Subcutaneous adipose tissue (tissue), 4 donors: ENCODE results near the gene RBM11. TPM values are rescaled to one million over a fixed set of nuclear protein-coding genes. Genes with fewer than 3 reads are reported as not detected.

Experiments
- CTCF ChIP-seq: fragments of 450-650 bp; IDR thresholded peaks from one replicate; pipeline ENCODE4 v1.5.1; 2016; ENCODE audit warnings: low read depth, mild to moderate bottlenecking, control low read depth, antibody characterized with exemption, moderate library complexity
- total RNA-seq, 4 donors: library from RNA; depleted of rRNA; stranded (reverse); fragments of >200 nt; gene quantifications; one replicate each; pipeline ENCODE4 v1.1.0, GENCODE V29; 2016

RBM11 gene, protein sequence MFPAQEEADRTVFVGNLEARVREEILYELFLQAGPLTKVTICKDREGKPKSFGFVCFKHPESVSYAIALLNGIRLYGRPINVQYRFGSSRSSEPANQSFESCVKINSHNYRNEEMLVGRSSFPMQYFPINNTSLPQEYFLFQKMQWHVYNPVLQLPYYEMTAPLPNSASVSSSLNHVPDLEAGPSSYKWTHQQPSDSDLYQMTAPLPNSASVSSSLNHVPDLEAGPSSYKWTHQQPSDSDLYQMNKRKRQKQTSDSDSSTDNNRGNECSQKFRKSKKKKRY
- under 1 TPM in 3 of 4 donors, not detected in 1; 0.38 to 0.68 (median 0.65) TPM for total RNA-seq

DNA sequence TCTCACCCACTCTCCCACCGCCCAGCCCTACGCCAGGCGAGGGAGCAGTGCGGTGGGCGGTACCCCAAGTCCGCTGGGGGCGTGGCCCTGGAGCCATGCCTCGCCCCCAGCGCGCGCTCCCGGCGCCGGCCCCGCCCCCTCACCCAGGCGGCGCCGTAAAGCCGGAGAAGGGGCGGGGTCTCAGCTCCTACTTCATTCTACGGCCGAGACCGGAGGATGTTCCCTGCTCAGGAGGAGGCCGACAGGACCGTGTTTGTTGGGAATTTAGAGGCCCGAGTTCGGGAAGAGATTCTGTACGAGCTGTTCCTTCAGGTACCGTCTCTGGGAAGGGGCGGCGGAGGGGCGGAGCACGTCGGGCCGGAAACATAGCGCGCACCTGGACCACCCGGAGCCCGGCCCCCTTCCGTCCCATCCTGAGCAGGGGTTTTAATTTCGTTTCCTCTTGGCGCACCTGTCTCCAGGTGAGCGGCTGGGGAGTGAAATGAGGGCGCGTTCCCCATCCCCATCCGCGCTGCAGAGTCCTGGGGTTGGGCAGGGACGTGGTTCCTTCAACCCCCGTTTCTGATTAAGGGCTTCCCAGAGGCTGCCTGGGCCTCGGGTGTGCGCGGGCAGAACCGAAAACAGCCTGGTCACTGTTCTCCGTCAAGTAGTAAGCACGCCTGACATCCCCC is at the start of gene RBM11:
Gene RBM11, plus strand, starts transcription at position 187 of the 671 bp plus-strand sequence. Its CDS starts 30 bp downstream, at position 217.
- TF ChIP-seq CTCF, result no peak

DNA sequence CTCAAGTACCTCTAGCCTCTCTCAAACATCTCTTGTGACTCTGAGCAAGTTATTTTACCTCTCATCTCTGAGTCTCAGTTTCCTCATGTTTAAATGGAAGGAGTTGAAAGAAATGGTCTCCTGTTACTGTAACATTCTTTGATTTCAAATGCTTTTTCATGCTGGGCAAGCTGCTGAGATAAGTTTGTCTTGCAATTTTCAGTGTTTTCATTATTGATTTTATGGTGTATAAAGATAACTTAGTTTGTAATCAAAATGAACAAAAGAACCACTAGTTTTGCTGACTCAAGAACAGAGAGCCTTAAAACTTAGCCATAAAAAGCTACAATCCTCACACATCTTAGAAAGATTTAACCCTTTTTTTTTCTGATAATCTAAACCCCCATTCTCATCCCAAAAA is 9.7 kb upstream of the RBM11 start:
- no peak for TF ChIP-seq CTCF

DNA sequence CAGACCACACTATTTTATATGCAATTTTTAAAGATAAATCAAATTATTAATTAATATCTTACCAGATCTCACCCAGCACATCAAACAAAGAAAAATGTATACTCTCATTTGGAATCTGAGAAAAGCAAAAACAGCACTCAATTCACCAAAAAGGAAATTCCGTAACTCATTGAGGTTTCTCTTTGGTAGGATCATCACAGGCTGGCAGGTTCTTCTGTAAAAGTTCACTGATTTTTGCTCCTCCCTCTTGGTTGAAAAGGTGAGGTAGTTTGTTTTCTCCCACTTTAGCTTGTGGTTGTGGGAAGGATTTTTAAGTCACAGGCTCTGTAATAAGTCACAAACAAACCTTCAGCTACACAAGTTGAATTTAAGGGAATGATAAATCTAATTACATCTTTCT is 5.2 kb upstream of the RBM11 start, which contains the start of gene LIPI:
Gene LIPI, minus strand, starts transcription at position 218 of the 400 bp plus-strand sequence. Its CDS starts 110 bp downstream, at position 108.
- TF ChIP-seq CTCF, result no peak

DNA sequence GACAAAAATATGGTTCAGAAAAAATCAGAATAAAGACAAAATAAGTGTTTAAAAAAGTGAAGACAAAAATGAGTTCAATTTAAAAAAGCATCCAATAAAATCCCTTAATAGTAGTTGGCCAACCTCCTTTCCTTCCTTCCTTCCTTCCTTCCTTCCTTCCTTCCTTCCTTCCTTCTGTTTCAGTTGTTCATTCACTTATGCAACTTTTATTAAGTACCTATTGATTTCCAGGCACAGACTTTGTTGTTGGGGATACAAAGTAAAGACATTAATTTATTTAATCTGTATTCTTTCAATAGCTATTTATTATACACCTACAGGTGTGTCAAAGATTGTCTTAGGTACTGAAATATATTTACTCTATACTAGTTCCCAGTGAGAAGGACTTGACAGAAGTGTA is 2.8 kb upstream of the RBM11 start:
- TF ChIP-seq CTCF, result no peak

GRCh38 chr21:14223365-14223764 is 7.4 kb downstream of the RBM11 start:
- TF ChIP-seq CTCF, result no peak

DNA sequence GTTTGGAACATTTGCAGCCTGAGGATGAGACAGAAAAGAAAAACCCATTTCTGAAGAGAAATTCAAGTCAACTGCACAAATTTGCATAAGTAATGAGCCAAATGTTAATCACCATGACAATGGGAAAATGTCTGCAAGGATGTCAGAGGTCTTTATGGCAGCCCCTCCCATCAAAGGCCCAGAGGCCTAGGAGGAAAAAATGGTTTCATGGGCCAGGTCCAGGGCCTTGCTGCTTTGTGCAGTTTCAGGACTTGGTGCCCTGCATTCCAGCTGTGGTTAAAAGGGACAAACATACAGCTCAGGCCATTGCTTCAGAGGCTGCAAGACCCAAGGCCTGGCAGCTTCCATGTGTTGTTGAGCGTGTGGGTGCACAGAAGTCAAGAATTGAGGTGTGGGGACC is 13.4 kb downstream of the RBM11 start:
- TF ChIP-seq CTCF, result no peak

DNA sequence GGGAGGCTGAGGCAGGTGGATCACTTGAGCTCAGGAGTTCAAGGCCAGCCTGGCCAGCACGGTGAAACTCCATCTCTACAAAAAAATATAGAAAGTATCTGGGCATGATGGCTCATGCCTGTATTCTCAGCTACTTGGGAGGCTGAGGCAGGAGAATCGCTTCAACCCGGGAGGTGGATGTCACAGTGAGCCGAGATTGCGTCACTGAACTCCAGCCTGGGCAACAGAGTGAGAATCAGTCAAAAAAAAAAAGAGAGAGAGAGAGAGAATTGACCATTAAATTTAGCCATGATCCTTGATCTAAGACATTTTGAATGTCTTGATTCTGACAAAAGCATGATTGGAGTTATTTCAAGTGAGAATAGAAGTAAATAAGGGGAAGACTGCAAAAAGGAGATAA is 19.1 kb downstream of the RBM11 start:
- no peak for TF ChIP-seq CTCF
